Eye (tissue), 1 donor: Measurements from ENCODE around the gene MAPK8.

Experiments
- DNase-seq: peaks from one replicate; pipeline ENCODE4 v3.0.0-alpha.2; 2015

MAPK8 gene

GRCh38 chr10:48480397-48481374, 174.2 kb downstream of the MAPK8 start:
- no peak for DNase-seq

GRCh38 chr10:48481385-48481784, 174.9 kb downstream of the MAPK8 start:
- no peak for DNase-seq

- DNase-seq, result no peak
Measured at GRCh38 chr10:48482207-48482606, 175.7 kb downstream of the MAPK8 start.

- no peak for DNase-seq
Measured at GRCh38 chr10:48484911-48485310, 178.4 kb downstream of the MAPK8 start.

GRCh38 chr10:48485711-48486110, 179.2 kb downstream of the MAPK8 start:
- DNase-seq, result no peak

GRCh38 chr10:48487244-48487643, 180.8 kb downstream of the MAPK8 start:
- DNase-seq, result no peak
